ENCODE data around the gene SLC2A10. TPM values are rescaled to one million over a fixed set of nuclear protein-coding genes. Genes with fewer than 3 reads are reported as not detected.

The SLC2A10 gene
- total RNA-seq, 1 donor from 2014 or later = 17.7 TPM

DNA sequence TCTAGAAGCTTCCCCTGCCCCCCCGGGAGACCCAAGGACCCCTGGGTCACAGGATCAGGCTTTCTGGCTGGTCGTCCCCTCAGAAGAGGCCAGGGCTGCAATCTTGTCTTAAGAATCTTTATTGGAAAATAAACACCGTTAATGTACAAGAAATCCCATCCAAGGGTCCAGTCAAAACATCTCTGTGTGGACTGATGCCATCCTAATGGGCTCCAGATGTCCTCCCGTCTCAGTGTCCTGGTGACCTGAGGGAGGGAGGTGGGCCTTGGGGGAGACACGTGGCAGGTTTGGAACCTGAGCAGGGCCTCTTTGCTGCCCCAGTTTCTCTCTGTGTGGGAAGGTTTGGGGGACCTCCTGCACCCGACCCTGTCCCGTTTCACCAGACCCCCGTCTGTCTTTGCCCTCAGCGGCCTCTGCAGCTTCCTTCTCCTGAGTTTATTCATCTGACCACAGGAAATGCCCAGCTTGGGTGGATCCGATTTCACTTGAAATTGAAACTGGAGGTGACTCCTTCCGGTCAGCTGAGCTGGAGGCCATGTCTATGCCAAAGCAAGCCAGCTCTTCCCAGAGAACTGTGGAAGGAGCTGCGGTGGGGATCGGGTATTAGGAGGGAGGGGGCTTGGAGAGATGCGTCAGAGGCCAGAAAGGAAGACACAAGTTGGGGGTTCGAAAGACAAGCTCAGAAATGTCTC is 75.1 kb downstream of the SLC2A10 start:
- TF ChIP-seq, protein P1, sequence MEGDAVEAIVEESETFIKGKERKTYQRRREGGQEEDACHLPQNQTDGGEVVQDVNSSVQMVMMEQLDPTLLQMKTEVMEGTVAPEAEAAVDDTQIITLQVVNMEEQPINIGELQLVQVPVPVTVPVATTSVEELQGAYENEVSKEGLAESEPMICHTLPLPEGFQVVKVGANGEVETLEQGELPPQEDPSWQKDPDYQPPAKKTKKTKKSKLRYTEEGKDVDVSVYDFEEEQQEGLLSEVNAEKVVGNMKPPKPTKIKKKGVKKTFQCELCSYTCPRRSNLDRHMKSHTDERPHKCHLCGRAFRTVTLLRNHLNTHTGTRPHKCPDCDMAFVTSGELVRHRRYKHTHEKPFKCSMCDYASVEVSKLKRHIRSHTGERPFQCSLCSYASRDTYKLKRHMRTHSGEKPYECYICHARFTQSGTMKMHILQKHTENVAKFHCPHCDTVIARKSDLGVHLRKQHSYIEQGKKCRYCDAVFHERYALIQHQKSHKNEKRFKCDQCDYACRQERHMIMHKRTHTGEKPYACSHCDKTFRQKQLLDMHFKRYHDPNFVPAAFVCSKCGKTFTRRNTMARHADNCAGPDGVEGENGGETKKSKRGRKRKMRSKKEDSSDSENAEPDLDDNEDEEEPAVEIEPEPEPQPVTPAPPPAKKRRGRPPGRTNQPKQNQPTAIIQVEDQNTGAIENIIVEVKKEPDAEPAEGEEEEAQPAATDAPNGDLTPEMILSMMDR (IDR thresholded peaks at IDR 0.05) = no peak
- H3K4me1 ChIP-seq = no peaks in the 10 kb centered on the region
- DNase-seq (no peak), ATAC-seq (no peak)
- no peaks in the 10 kb centered on the region for H3K27me3 ChIP-seq
- H3K36me3 ChIP-seq = no peaks in the 10 kb centered on the region
- no peaks in the 10 kb centered on the region for H3K9me3 ChIP-seq
- intact Hi-C loops (cut with DNase I) = no loop called here
- H3K27ac ChIP-seq = no peak overlapping the region
- no peak overlapping the region for H3K4me3 ChIP-seq

Other genes starting within 250 kb of the SLC2A10 start
- 3.0 TPM for gene ZNF334, start 196.1 kb upstream of the SLC2A10 start, total RNA-seq
- 0.43 TPM for gene OCSTAMP, start 159.0 kb upstream of the SLC2A10 start, total RNA-seq
- gene SLC13A3, start 58.2 kb upstream of the SLC2A10 start, total RNA-seq = 1.6 TPM
- 13.3 TPM for gene TP53RK, start 20.2 kb upstream of the SLC2A10 start, total RNA-seq
- 1.8 TPM for gene EYA2, start 185.2 kb downstream of the SLC2A10 start, total RNA-seq